Smooth muscle cell (in vitro differentiated cells): ENCODE data around the gene PTPRE. TPM values are rescaled to one million over a fixed set of nuclear protein-coding genes. Genes with fewer than 3 reads are reported as not detected.

Experiments
- DNase-seq: peaks from one replicate; lab custom pipeline; 2025; ENCODE audit not compliant: unreplicated experiment; lab: John Stamatoyannopoulos, UW
- H2AFZ ChIP-seq: fragments of 200-600 bp; sonication (generic); 2 replicates; pipeline ENCODE4 v1.6.0; 2016; ENCODE audit warnings: antibody characterized with exemption, low read depth, mild to moderate bottlenecking
- H3F3A ChIP-seq: fragments of 200-600 bp; sonication (generic); 2 replicates; pipeline ENCODE4 v1.6.0; 2017; ENCODE audit warnings: antibody characterized with exemption, low read depth
- H3K27ac ChIP-seq: fragments of 200-600 bp; sonication (generic); 2 replicates; pipeline ENCODE4 v1.5.1; 2016; ENCODE audit warnings: low read depth, mild to moderate bottlenecking
- H3K27me3 ChIP-seq: fragments of 200-600 bp; sonication (generic); 2 replicates; pipeline ENCODE4 v1.6.1; 2016; ENCODE audit warnings: low read depth, mild to moderate bottlenecking
- H3K36me3 ChIP-seq: fragments of 200-600 bp; sonication (generic); 2 replicates; pipeline ENCODE4 v1.5.1; 2016; ENCODE audit warnings: low read depth
- H3K4me1 ChIP-seq: fragments of 200-600 bp; sonication (generic); 2 replicates; pipeline ENCODE4 v1.5.1; 2016; ENCODE audit warnings: low read depth
- H3K4me2 ChIP-seq: fragments of 200-600 bp; sonication (generic); 2 replicates; pipeline ENCODE4 v1.6.0; 2016; ENCODE audit warnings: mild to moderate bottlenecking
- H3K4me3 ChIP-seq: fragments of 200-600 bp; sonication (generic); 2 replicates; pipeline ENCODE4 v1.5.1; 2016; ENCODE audit warnings: mild to moderate bottlenecking
- H3K79me2 ChIP-seq: fragments of 200-600 bp; sonication (generic); 2 replicates; pipeline ENCODE4 v1.6.0; 2016; ENCODE audit warnings: low read depth, mild to moderate bottlenecking
- H3K9ac ChIP-seq: fragments of 200-600 bp; sonication (generic); 2 replicates; pipeline ENCODE4 v1.6.0; 2016; ENCODE audit warnings: low read depth
- H3K9me3 ChIP-seq: fragments of 200-600 bp; sonication (generic); replicated peaks from 2 replicates; pipeline ENCODE4 v1.5.1; 2016; ENCODE audit warnings: low read depth
- H4K20me1 ChIP-seq: fragments of 200-600 bp; sonication (generic); 2 replicates; pipeline ENCODE4 v1.6.0; 2016; ENCODE audit warnings: low read depth
- WGBS: methylation state at CpG from one replicate; pipeline ENCODE4 v1.1.7; 2016; ENCODE audit warnings: low lambda C conversion rate; 5-methylcytosine and 5-hydroxymethylcytosine counted together
- polyA plus RNA-seq: library from polyadenylated mRNA; unstranded; fragments of >200 nt; fragmentation: Nextera tagmentation; extraction: Ambion mirVana; gene quantifications from 2 replicates; pipeline ENCODE4 v1.2.1, GENCODE V29; 2016
- total RNA-seq: library from RNA; depleted of rRNA; stranded (reverse); fragments of >200 nt; gene quantifications from 2 replicates; pipeline ENCODE4 v1.2.3, GENCODE V29; 2014
- TF ChIP-seq, protein P1 (sequence below): fragments of 200-600 bp; sonication (generic); IDR thresholded peaks from 2 replicates; pipeline ENCODE4 v1.5.1; 2017; ENCODE audit warnings: borderline replicate concordance, mild to moderate bottlenecking, antibody characterized with exemption; ENCODE audit not compliant: insufficient read depth, poor library complexity, severe bottlenecking

The PTPRE gene
- total and polyA plus RNA-seq, 2 experiments from 2014 or later, result 17.1 to 22.7 TPM

DNA sequence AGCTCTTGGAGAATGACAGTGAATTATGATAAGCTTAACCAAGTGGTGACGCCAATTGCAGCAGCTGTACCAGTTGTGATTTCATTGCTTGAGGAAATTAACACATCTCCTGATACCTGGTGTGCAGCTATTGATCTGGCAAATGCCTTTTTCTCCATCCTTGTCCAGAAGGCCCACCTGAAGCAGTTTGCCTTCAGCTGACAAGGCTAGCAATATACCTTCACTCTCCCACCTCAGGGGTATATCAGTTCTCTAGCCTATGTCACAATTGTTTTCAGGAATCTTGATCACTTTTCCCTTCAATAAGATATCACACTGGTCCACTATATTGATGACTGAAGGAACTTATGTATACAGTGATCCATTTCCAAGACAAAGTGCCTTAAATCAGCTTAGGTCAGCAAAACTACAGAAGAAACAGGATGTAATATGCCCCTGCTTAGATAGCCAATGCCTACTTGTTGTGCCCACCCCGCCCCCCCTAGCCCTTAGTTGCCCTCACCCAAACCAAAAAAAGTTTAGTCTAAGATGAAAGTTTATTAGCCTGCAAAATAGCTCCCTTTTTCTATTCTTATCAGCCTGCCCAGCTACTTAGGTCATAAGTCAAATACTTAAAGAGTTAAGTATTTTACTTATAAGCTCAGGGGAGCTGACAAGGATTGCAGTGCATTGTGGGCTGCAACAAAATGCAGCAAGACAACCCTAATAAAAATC lies 45.1 kb downstream of the PTPRE start:
- DNase-seq, result no peak
- Histone ChIP-seq H3K9ac (no peak overlapping the region), H3K4me2 (no peak overlapping the region), H4K20me1 (no peaks in the 10 kb centered on the region), H3K27ac (no peak overlapping the region), H3K36me3 (no peaks in the 10 kb centered on the region), H3K27me3 (no peaks in the 10 kb centered on the region), H3K9me3 (no peaks in the 10 kb centered on the region), H3K4me3 (no peak overlapping the region), H3K4me1 (no peaks in the 10 kb centered on the region), H2AFZ (no peak overlapping the region), H3K79me2 (peaks cover 21% of the 10 kb centered on the region), H3F3A (no peaks in the 10 kb centered on the region)
- WGBS, result 91% methylated on average over 2 of the region's 2 CpGs
- TF ChIP-seq, protein P1, sequence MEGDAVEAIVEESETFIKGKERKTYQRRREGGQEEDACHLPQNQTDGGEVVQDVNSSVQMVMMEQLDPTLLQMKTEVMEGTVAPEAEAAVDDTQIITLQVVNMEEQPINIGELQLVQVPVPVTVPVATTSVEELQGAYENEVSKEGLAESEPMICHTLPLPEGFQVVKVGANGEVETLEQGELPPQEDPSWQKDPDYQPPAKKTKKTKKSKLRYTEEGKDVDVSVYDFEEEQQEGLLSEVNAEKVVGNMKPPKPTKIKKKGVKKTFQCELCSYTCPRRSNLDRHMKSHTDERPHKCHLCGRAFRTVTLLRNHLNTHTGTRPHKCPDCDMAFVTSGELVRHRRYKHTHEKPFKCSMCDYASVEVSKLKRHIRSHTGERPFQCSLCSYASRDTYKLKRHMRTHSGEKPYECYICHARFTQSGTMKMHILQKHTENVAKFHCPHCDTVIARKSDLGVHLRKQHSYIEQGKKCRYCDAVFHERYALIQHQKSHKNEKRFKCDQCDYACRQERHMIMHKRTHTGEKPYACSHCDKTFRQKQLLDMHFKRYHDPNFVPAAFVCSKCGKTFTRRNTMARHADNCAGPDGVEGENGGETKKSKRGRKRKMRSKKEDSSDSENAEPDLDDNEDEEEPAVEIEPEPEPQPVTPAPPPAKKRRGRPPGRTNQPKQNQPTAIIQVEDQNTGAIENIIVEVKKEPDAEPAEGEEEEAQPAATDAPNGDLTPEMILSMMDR, result no peak

DNA sequence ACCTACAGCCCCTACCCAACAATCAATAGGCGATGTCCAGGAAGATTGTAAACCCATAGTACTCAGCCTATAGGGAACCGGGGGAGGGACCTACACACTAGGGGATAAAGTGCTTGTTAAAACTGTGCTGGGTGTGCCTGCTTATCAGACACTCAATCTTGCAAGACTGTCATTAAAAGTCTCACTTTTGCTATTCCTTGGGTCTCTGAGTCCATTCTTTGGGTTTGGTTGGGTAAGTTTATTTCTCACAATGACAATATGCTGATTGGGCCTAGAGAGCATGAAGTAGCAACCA lies 45.6 kb downstream of the PTPRE start:
- H3K9me3 ChIP-seq, result no peaks in the 10 kb centered on the region
- H4K20me1 ChIP-seq, result no peaks in the 10 kb centered on the region
- H3K4me1 ChIP-seq, result no peaks in the 10 kb centered on the region
- no peak for DNase-seq
- 74% methylated on average over 2 of the region's 2 CpGs for WGBS
- H2AFZ ChIP-seq, result no peak overlapping the region
- no peaks in the 10 kb centered on the region for H3K27me3 ChIP-seq
- no peaks in the 10 kb centered on the region for H3K36me3 ChIP-seq
- peaks cover 25% of the 10 kb centered on the region for H3K79me2 ChIP-seq
- no peak overlapping the region for H3K4me2 ChIP-seq
- TF ChIP-seq, protein P1, result no peak
- no peaks in the 10 kb centered on the region for H3F3A ChIP-seq
- no peak overlapping the region for H3K9ac ChIP-seq
- no peak overlapping the region for H3K27ac ChIP-seq
- H3K4me3 ChIP-seq, result no peak overlapping the region

DNA sequence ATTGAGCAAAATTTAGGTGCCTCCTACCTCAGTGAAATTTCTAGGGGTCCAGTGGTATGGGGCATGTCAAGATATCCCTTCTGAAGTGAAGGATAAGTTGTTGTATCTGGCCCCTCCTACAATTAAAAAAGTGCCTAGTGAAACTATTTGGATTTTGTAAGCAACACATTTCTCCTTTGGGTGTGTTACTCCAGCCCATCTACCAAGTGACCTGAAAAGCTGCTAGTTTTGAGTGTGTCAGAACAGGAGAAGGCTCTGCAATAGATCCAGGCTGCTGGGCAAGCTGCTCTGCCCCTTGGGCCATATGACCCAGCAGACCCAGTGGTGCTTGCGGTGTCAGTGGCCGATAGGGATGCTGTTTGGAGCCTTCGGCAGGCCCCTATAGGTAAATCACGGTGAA lies 46.0 kb downstream of the PTPRE start:
- 81% methylated on average over 4 of the region's 4 CpGs for WGBS
- no peaks in the 10 kb centered on the region for H3K9me3 ChIP-seq
- no peaks in the 10 kb centered on the region for H3K4me1 ChIP-seq
- no peak overlapping the region for H2AFZ ChIP-seq
- H3K9ac ChIP-seq, result no peak overlapping the region
- H3K36me3 ChIP-seq, result no peaks in the 10 kb centered on the region
- no peak overlapping the region for H3K4me3 ChIP-seq
- no peak overlapping the region for H3K4me2 ChIP-seq
- TF ChIP-seq, protein P1, result no peak
- no peaks in the 10 kb centered on the region for H3F3A ChIP-seq
- H3K27ac ChIP-seq, result no peak overlapping the region
- H4K20me1 ChIP-seq, result no peaks in the 10 kb centered on the region
- peaks cover 25% of the 10 kb centered on the region for H3K79me2 ChIP-seq
- no peaks in the 10 kb centered on the region for H3K27me3 ChIP-seq
- no peak for DNase-seq

DNA sequence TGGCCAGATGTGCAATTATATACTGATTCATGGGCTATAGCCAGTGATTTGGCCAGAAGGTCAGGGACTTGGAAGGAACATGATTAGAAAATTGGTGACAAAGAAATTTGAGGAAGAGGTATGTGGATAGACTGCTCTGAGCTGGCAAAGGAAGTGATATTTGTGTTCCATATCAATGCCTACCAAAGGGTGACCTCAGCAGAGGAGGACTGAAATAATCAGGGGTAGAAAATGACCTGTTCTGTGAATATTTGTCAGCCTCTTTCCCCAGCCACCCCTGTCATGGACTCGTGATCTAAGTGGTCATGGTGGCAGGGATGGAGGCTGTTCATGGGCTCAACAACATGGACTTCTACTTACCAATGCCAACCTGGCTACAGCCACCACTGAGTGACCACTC lies 47.0 kb downstream of the PTPRE start:
- Histone ChIP-seq H3K9me3 (no peaks in the 10 kb centered on the region), H3K79me2 (peaks cover 23% of the 10 kb centered on the region), H3K4me3 (no peak overlapping the region), H3K4me2 (no peak overlapping the region), H3K27ac (no peak overlapping the region), H3K9ac (no peak overlapping the region), H3F3A (no peaks in the 10 kb centered on the region), H3K27me3 (no peaks in the 10 kb centered on the region), H4K20me1 (no peaks in the 10 kb centered on the region), H2AFZ (no peak overlapping the region), H3K36me3 (no peaks in the 10 kb centered on the region), H3K4me1 (no peaks in the 10 kb centered on the region)
- DNase-seq, result no peak
- TF ChIP-seq, protein P1, result no peak
- 100% methylated on average over 1 of the region's 1 CpG for WGBS
